ENCODE data around the gene FAM107B. TPM values are rescaled to one million over a fixed set of nuclear protein-coding genes. Genes with fewer than 3 reads are reported as not detected.

Gene FAM107B
- total RNA-seq, 1 experiment from 2014 or later = 41.6 TPM

GRCh38 chr10:14639637-14640036 is 135.1 kb downstream of the FAM107B start:
- intact Hi-C loops (cut with micrococcal nuclease) = no loop called here
- Histone ChIP-seq H3K79me2 (ENCODE audit: insufficient read depth, low read length) (no peaks in the 10 kb centered on the region), H3K27me3 (ENCODE audit: insufficient read depth, low read length) (peaks cover 32% of the 10 kb centered on the region), H4K20me1 (ENCODE audit: insufficient read depth) (no peaks in the 10 kb centered on the region), H3K4me1 (ENCODE audit: control insufficient read depth in 1 of 2, insufficient read depth in 2 of 2, low read length in 2 of 2) (no peaks in the 10 kb centered on the region), H3K9me3 (ENCODE audit: control insufficient read depth in 1 of 2, insufficient read depth in 1 of 2, low read depth in 1 of 2, low read length in 2 of 2) (no peaks in the 10 kb centered on the region), H3K27ac (ENCODE audit: low read depth, low read length) (no peak overlapping the region), H3K9me2 (ENCODE audit: insufficient read depth) (no peaks in the 10 kb centered on the region), H3K36me3 (ENCODE audit: control insufficient read depth in 1 of 2, insufficient read depth in 2 of 2, low read length in 2 of 2) (no peaks in the 10 kb centered on the region), H3K4me3 (replicated peaks in 1 of 2; ENCODE audit: low read depth in 1 of 2, low read length in 2 of 2) (no peak overlapping the region), H3K9ac (ENCODE audit: low read length) (no peak overlapping the region), H3K4me2 (ENCODE audit: low read length) (no peak overlapping the region), H2AFZ (ENCODE audit: low read depth, low read length, poor library complexity, severe bottlenecking) (no peak overlapping the region)
- ChIA-PET POLR2A (no interaction called here), RAD21 (ENCODE audit: low non-redundant PET in 1 of 2, low total read pairs in 2 of 2, uncharacterized antibody in 2 of 2, unreplicated experiment in 2 of 2) (no interaction called here), CTCF (no interaction called here)
- ATAC-seq = no peak
- DNase-seq (ENCODE audit: low read depth, low spot score) = no peak
- TF ChIP-seq ZFX (IDR thresholded peaks at IDR 0.05) (no peak), YY1 (IDR thresholded peaks at IDR 0.05; ENCODE audit: extremely low read depth, insufficient replicate concordance, low read depth, low read length) (no peak), ZNF274 (IDR thresholded peaks at IDR 0.05; ENCODE audit: low read depth, low read length) (no peak), TCF7L2 (IDR thresholded peaks at IDR 0.05; ENCODE audit: borderline replicate concordance, extremely low read depth, insufficient read depth, insufficient read length) (no peak), EZH2 (IDR thresholded peaks at IDR 0.05) (no peak), RAD21 (IDR thresholded peaks at IDR 0.05; ENCODE audit: low read depth) (no peak), POLR2AphosphoS5 (IDR thresholded peaks at IDR 0.05; ENCODE audit: low read depth, low read length) (no peak), JUND (IDR thresholded peaks at IDR 0.05) (no peak), MAX (IDR thresholded peaks at IDR 0.05) (no peak), POLR2A (IDR thresholded peaks at IDR 0.05; ENCODE audit: borderline replicate concordance, extremely low read depth, insufficient read depth, insufficient read length) (no peak), FOSL1 (IDR thresholded peaks at IDR 0.05; ENCODE audit: low read depth) (no peak), SRF (IDR thresholded peaks at IDR 0.05; ENCODE audit: low read depth) (no peak), CBX3 (IDR thresholded peaks at IDR 0.05; ENCODE audit: low read depth) (no peak), EGR1 (IDR thresholded peaks at IDR 0.05; ENCODE audit: low read depth) (no peak), ATF3 (IDR thresholded peaks at IDR 0.05) (no peak), SIN3A (IDR thresholded peaks at IDR 0.05; ENCODE audit: low read depth) (no peak)
- TF ChIP-seq, protein P1, sequence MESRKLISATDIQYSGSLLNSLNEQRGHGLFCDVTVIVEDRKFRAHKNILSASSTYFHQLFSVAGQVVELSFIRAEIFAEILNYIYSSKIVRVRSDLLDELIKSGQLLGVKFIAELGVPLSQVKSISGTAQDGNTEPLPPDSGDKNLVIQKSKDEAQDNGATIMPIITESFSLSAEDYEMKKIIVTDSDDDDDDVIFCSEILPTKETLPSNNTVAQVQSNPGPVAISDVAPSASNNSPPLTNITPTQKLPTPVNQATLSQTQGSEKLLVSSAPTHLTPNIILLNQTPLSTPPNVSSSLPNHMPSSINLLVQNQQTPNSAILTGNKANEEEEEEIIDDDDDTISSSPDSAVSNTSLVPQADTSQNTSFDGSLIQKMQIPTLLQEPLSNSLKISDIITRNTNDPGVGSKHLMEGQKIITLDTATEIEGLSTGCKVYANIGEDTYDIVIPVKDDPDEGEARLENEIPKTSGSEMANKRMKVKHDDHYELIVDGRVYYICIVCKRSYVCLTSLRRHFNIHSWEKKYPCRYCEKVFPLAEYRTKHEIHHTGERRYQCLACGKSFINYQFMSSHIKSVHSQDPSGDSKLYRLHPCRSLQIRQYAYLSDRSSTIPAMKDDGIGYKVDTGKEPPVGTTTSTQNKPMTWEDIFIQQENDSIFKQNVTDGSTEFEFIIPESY (IDR thresholded peaks at IDR 0.05; ENCODE audit: extremely low read depth, insufficient replicate concordance, low read length) = no peak
- TF ChIP-seq, protein P2, sequence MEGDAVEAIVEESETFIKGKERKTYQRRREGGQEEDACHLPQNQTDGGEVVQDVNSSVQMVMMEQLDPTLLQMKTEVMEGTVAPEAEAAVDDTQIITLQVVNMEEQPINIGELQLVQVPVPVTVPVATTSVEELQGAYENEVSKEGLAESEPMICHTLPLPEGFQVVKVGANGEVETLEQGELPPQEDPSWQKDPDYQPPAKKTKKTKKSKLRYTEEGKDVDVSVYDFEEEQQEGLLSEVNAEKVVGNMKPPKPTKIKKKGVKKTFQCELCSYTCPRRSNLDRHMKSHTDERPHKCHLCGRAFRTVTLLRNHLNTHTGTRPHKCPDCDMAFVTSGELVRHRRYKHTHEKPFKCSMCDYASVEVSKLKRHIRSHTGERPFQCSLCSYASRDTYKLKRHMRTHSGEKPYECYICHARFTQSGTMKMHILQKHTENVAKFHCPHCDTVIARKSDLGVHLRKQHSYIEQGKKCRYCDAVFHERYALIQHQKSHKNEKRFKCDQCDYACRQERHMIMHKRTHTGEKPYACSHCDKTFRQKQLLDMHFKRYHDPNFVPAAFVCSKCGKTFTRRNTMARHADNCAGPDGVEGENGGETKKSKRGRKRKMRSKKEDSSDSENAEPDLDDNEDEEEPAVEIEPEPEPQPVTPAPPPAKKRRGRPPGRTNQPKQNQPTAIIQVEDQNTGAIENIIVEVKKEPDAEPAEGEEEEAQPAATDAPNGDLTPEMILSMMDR (IDR thresholded peaks at IDR 0.05 in 2 of 3, conservative IDR thresholded peaks at IDR 0.05 in 1 of 3; ENCODE audit: borderline replicate concordance in 1 of 3, insufficient read depth in 1 of 3, low read depth in 2 of 3, low read length in 2 of 3) = no peak
- BruUV-seq (replicated peaks) = no TSS peak
